Epithelial cell of esophagus (primary cell): ENCODE results near the gene DHCR7.

Source experiments
- DNase-seq: peaks from one replicate; pipeline ENCODE4 v3.0.0; 2010; ENCODE audit warnings: low read depth
- H3K4me3 ChIP-seq: 2 replicates; pipeline ENCODE4 v1.5.1; 2011; ENCODE audit warnings: mild to moderate bottlenecking, low read length, control low read depth
- TF ChIP-seq, protein P1 (sequence below): IDR thresholded peaks from 2 replicates; pipeline ENCODE4 v1.5.1; 2011; ENCODE audit warnings: low read depth, mild to moderate bottlenecking, low read length, control low read depth, inconsistent platforms; ENCODE audit not compliant: insufficient read depth; ENCODE audit errors: missing control alignments

Gene DHCR7

GRCh38 chr11:71434576-71435130 is 13.5 kb downstream of the DHCR7 start:
- TF ChIP-seq, protein P1, sequence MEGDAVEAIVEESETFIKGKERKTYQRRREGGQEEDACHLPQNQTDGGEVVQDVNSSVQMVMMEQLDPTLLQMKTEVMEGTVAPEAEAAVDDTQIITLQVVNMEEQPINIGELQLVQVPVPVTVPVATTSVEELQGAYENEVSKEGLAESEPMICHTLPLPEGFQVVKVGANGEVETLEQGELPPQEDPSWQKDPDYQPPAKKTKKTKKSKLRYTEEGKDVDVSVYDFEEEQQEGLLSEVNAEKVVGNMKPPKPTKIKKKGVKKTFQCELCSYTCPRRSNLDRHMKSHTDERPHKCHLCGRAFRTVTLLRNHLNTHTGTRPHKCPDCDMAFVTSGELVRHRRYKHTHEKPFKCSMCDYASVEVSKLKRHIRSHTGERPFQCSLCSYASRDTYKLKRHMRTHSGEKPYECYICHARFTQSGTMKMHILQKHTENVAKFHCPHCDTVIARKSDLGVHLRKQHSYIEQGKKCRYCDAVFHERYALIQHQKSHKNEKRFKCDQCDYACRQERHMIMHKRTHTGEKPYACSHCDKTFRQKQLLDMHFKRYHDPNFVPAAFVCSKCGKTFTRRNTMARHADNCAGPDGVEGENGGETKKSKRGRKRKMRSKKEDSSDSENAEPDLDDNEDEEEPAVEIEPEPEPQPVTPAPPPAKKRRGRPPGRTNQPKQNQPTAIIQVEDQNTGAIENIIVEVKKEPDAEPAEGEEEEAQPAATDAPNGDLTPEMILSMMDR, result no peak
- no peak overlapping the region for H3K4me3 ChIP-seq
- no peak for DNase-seq

GRCh38 chr11:71433648-71434450 is 14.3 kb downstream of the DHCR7 start:
- TF ChIP-seq, protein P1, result no peak

GRCh38 chr11:71432761-71433647 is 15.2 kb downstream of the DHCR7 start:
- TF ChIP-seq, protein P1, result no peak
- DNase-seq, result no peak
- H3K4me3 ChIP-seq, result no peak overlapping the region

More at GRCh38 chr11:71433648-71434450, 14.3 kb downstream of the DHCR7 start:
- H3K4me3 ChIP-seq, result no peak overlapping the region
- peak; percentile 43 for DNase-seq

DNA sequence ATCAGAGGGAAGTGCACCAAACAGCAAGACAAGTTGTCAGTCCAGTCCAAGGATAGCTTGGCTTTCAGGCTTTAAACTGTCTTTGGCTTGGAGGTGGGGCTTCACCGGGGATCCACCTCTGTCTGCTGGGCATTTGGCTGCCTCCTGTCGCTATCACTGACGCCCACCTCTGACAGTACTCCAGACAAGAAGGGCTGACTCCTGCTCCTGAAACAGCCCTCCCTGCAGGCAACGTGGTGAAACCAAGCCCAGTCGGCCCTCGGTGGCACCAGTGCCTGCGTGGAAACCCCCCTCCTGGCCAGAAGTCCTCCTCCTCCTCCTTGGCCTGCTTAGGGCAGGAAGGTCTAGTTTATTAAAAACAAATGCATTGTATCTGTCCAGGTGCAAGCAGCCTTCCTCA is 16.9 kb downstream of the DHCR7 start:
- DNase-seq, result no peak
- H3K4me3 ChIP-seq, result no peak overlapping the region
- TF ChIP-seq, protein P1, result no peak

DNA sequence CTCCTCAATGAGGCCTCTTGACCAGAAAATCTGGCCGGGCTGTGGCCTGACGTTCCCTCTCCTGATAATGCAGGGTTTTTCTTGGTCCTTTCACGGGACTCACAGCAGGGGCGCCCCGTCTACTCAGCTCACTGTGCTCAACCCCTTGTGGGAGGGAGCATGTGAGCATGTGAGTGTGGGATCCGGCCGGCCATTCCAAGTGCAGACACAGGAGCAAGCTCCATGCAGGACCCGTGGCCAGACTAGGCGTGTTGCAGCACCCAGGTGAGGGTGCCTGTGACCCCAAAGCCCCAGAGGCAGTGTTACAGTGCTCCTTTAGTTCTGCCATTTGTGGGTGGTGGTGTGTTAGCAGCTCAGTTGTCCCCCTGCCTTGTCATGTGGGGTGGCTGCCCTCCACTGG is 18.0 kb downstream of the DHCR7 start:
- H3K4me3 ChIP-seq, result no peak overlapping the region
- DNase-seq, result no peak
- TF ChIP-seq, protein P1, result no peak

DNA sequence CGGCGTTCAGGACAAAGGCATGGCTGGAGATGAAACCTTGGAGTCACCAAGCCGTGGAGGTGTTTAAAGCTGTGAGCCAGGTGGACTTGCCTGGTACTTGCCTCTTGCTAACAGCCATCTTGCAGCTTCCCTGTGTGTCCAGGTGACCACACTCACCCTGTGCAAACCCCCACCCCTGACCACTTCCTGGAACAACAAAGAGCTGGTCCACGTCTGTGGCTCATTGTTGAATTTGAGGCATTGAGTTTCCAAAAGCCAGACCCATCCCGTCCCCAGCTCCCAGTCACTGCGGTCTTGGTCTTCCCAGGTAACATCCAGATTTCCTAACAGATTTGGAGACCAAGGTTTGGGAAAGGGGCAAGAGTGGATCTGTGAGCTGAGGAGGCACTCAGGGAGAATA is 18.5 kb downstream of the DHCR7 start:
- TF ChIP-seq, protein P1, result no peak
- no peak overlapping the region for H3K4me3 ChIP-seq
- no peak for DNase-seq
